SK-N-SH treated with all-trans-retinoic acid at 6 μM for 48 hours (cell line): Measurements from ENCODE around the gene MRGPRF.

Experiments used
- ATAC-seq: fragments of 200-7000 bp; cut with Tn5 transposase; 3 replicates; pipeline ENCODE4 v1.9.1; 2020; ENCODE audit warnings: mild to moderate bottlenecking, moderate library complexity
- ARNTL ChIP-seq: fragments of 450-650 bp; formaldehyde crosslinking; IDR thresholded peaks from 2 replicates; pipeline ENCODE4 v1.5.0; 2020; ENCODE audit warnings: low read depth, mild to moderate bottlenecking, moderate library complexity, borderline replicate concordance
- CSDC2 ChIP-seq: fragments of 250-450 bp; sonication (Bioruptor Pico); IDR thresholded peaks from 2 replicates; pipeline ENCODE4 v1.5.0; 2020; ENCODE audit warnings: mild to moderate bottlenecking, moderate library complexity
- CSRNP3 ChIP-seq: fragments of 250-450 bp; sonication (Bioruptor Pico); IDR thresholded peaks from 2 replicates; pipeline ENCODE4 v1.5.1; 2021; ENCODE audit warnings: mild to moderate bottlenecking, moderate library complexity
- GLIS3 ChIP-seq: fragments of 250-450 bp; sonication (Bioruptor Pico); IDR thresholded peaks from 2 replicates; pipeline ENCODE4 v1.5.0; 2020; ENCODE audit warnings: mild to moderate bottlenecking, moderate library complexity
- ISL1 ChIP-seq: fragments of 250-450 bp; sonication (Bioruptor Pico); IDR thresholded peaks from 2 replicates; pipeline ENCODE4 v2.1.2; 2022; ENCODE audit warnings: mild to moderate bottlenecking, moderate library complexity
- OSR1 ChIP-seq: fragments of 250-450 bp; sonication (Bioruptor Pico); IDR thresholded peaks from 2 replicates; pipeline ENCODE4 v1.8.0; 2022; ENCODE audit warnings: moderate library complexity, mild to moderate bottlenecking, inconsistent platforms
- PATZ1 ChIP-seq: fragments of 250-450 bp; sonication (Bioruptor Pico); IDR thresholded peaks from 2 replicates; pipeline ENCODE4 v1.8.0; 2020; ENCODE audit warnings: mild to moderate bottlenecking, moderate library complexity, borderline replicate concordance
- POU6F1 ChIP-seq: fragments of 250-450 bp; sonication (Bioruptor Pico); IDR thresholded peaks from 2 replicates; pipeline ENCODE4 v1.8.0; 2021; ENCODE audit warnings: low read depth, mild to moderate bottlenecking, moderate library complexity, borderline replicate concordance
- PPARA ChIP-seq: fragments of 250-450 bp; sonication (Bioruptor Pico); IDR thresholded peaks from 2 replicates; pipeline ENCODE4 v1.5.0; 2020; ENCODE audit warnings: mild to moderate bottlenecking, borderline replicate concordance
- RARB ChIP-seq: fragments of 250-450 bp; sonication (Bioruptor Pico); IDR thresholded peaks from 2 replicates; pipeline ENCODE4 v1.8.0; 2021; ENCODE audit warnings: mild to moderate bottlenecking, moderate library complexity
- SNAI2 ChIP-seq: fragments of 250-450 bp; sonication (Bioruptor Pico); IDR thresholded peaks from 2 replicates; pipeline ENCODE4 v1.5.0; 2020; ENCODE audit warnings: mild to moderate bottlenecking, moderate library complexity
- TOX ChIP-seq: fragments of 250-450 bp; sonication (Bioruptor Pico); IDR thresholded peaks from 2 replicates; pipeline ENCODE4 v1.8.0; 2021; ENCODE audit warnings: mild to moderate bottlenecking, moderate library complexity, borderline replicate concordance
- TSHZ2 ChIP-seq: fragments of 250-450 bp; sonication (Bioruptor Pico); IDR thresholded peaks from 2 replicates; pipeline ENCODE4 v1.5.0; 2020; ENCODE audit warnings: mild to moderate bottlenecking, moderate library complexity
- ZC3H10 ChIP-seq: fragments of 250-450 bp; sonication (Bioruptor Pico); IDR thresholded peaks from 2 replicates; pipeline ENCODE4 v1.5.1; 2021; ENCODE audit warnings: mild to moderate bottlenecking, moderate library complexity
- ZFP3 ChIP-seq: fragments of 250-450 bp; sonication (Bioruptor Pico); IDR thresholded peaks from 2 replicates; pipeline ENCODE4 v1.5.0; 2020; ENCODE audit warnings: mild to moderate bottlenecking, moderate library complexity
- ZFP30 ChIP-seq: fragments of 450-650 bp; formaldehyde crosslinking; IDR thresholded peaks from 2 replicates; pipeline ENCODE4 v1.5.0; 2022; ENCODE audit warnings: mild to moderate bottlenecking, moderate library complexity
- ZNF565 ChIP-seq: fragments of 450-650 bp; formaldehyde crosslinking; conservative IDR thresholded peaks from 2 replicates; pipeline ENCODE4 v1.5.0; 2020; ENCODE audit warnings: low read depth, mild to moderate bottlenecking, moderate library complexity
- ZNF70 ChIP-seq: fragments of 450-650 bp; formaldehyde crosslinking; IDR thresholded peaks from 2 replicates; pipeline ENCODE4 v1.5.0; 2020; ENCODE audit warnings: mild to moderate bottlenecking, moderate library complexity
- ZNF8 ChIP-seq: fragments of 450-650 bp; formaldehyde crosslinking; IDR thresholded peaks from 2 replicates; pipeline ENCODE4 v1.5.0; 2020; ENCODE audit warnings: mild to moderate bottlenecking, moderate library complexity

The MRGPRF gene

GRCh38 chr11:69058511-69059270, 45.6 kb upstream of the MRGPRF start:
- ATAC-seq = no peak

GRCh38 chr11:69057801-69058200, 44.8 kb upstream of the MRGPRF start:
- TF ChIP-seq SNAI2 (CRISPR knock-in tag) = no peak
- TF ChIP-seq CSRNP3 = no peak
- no peak for TF ChIP-seq ZFP30 (CRISPR knock-in tag)
- no peak for TF ChIP-seq CSDC2
- TF ChIP-seq ISL1 (CRISPR knock-in tag) = no peak
- TF ChIP-seq POU6F1 (CRISPR knock-in tag) = no peak
- TF ChIP-seq GLIS3 (CRISPR knock-in tag) = no peak
- no peak for TF ChIP-seq ZC3H10 (CRISPR knock-in tag)
- TF ChIP-seq TSHZ2 (CRISPR knock-in tag) = no peak
- TF ChIP-seq TOX (CRISPR knock-in tag) = no peak
- TF ChIP-seq ZNF565 (CRISPR knock-in tag) = no peak
- TF ChIP-seq ZNF70 (CRISPR knock-in tag) = no peak
- TF ChIP-seq ZFP3 (CRISPR knock-in tag) = no peak
- TF ChIP-seq RARB = no peak
- no peak for TF ChIP-seq PATZ1 (CRISPR knock-in tag)
- no peak for TF ChIP-seq ZNF8

More at GRCh38 chr11:69058511-69059270, 45.6 kb upstream of the MRGPRF start:
- TF ChIP-seq POU6F1 (CRISPR knock-in tag) = no peak
- TF ChIP-seq ZNF70 (CRISPR knock-in tag) = no peak

GRCh38 chr11:69057236-69057635, 44.2 kb upstream of the MRGPRF start:
- TF ChIP-seq TOX (CRISPR knock-in tag) (no peak), CSDC2 (no peak), PATZ1 (CRISPR knock-in tag) (no peak), ZFP3 (CRISPR knock-in tag) (no peak), POU6F1 (CRISPR knock-in tag) (no peak), ZC3H10 (CRISPR knock-in tag) (no peak), ZNF8 (no peak), OSR1 (CRISPR knock-in tag) (no peak), CSRNP3 (no peak), PPARA (no peak), GLIS3 (CRISPR knock-in tag) (no peak), ARNTL (no peak)
- TF ChIP-seq, all 23 proteins: peak for 0

More at GRCh38 chr11:69057801-69058200, 44.8 kb upstream of the MRGPRF start:
- ATAC-seq = no peak

More at GRCh38 chr11:69057236-69057635, 44.2 kb upstream of the MRGPRF start:
- no peak for ATAC-seq
